Measurements from ENCODE around the gene CFH. TPM values are rescaled to one million over a fixed set of nuclear protein-coding genes. Genes with fewer than 3 reads are reported as not detected.
"Not testable (repeated sequence)": the region's sequence is repeated elsewhere in the genome, so short reads cannot be mapped to it uniquely, and the experiment has no call there.

CFH gene
- not detected for polyA plus RNA-seq (2012; ENCODE audit: missing spikeins)

DNA sequence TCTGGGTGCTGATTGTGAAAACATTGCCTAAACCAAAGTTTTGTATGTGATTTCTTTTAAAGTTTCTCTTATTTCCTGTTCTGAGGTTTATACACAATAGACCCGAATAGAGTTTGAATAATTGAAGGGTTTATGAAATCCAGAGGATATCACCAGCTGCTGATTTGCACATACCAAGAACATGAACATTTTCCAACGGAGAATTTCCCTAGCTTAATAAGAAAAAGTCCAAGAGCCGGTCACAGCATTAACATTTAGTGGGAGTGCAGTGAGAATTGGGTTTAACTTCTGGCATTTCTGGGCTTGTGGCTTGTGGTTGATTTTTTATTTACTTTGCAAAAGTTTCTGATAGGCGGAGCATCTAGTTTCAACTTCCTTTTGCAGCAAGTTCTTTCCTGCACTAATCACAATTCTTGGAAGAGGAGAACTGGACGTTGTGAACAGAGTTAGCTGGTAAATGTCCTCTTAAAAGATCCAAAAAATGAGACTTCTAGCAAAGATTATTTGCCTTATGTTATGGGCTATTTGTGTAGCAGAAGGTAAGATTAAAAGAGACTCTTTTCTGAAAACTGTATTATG, at the start of gene CFH:
TSS of gene CFH (plus strand) at position 407 of the 579 bp plus-strand sequence. CDS start at position 482, 75 bp downstream.
- DNase-seq (ENCODE audit: insufficient read length): no peak
- FAIRE-seq: no peak
- TF ChIP-seq POLR2AphosphoS5 (IDR thresholded peaks at IDR 0.05; ENCODE audit: low read depth, low read length): no peak
- no peak for TF ChIP-seq POLR2A (IDR thresholded peaks at IDR 0.05; ENCODE audit: low read depth, low read length)
- TF ChIP-seq TAF1 (IDR thresholded peaks at IDR 0.05; ENCODE audit: borderline replicate concordance, low read depth, low read length): no peak

DNA sequence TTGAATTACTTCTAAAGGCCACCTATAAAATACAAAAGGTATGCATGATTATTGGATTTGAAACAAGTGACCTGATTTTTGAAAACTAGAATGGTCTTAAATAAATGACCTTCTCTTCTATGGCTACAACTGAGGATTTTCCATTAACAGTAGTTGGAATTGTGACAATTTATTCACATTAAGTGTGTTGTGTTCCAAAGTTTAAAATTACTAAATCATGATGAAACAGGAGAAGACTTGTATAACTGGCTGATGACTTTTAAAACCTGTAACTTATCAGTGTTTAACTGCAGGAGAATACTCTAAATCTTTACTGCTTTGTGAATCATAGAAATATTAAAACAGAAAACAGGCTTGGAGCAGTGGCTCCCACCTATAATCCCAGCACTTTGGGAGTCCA, 48.2 kb upstream of the CFH start:
- TF ChIP-seq POLR2AphosphoS5 (IDR thresholded peaks at IDR 0.05; ENCODE audit: low read depth, low read length): no peak
- no peak for TF ChIP-seq TAF1 (IDR thresholded peaks at IDR 0.05; ENCODE audit: borderline replicate concordance, low read depth, low read length)
- no peak for TF ChIP-seq POLR2A (IDR thresholded peaks at IDR 0.05; ENCODE audit: low read depth, low read length)
- FAIRE-seq (no peak), DNase-seq (ENCODE audit: insufficient read length) (no peak)

DNA sequence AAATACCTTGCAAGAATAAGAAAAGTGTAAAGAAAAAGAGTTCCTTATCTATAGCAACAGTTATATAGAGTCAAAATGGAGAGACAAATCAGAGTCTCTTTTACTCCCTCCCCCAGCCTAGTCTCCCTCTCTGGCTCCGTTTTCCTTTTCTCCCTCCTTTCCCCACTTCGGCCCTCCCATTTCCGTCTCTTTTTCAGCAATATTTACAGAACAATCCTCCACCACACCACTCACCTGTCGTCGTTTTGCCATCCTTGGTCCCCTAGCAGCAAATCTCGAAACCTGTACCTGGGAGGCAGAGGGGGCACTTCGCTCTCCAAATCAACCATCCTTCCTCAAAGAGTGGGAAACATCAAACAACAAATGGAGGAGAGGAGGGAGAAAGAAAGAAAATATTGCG, 43.9 kb upstream of the CFH start:
- FAIRE-seq (no peak), DNase-seq (ENCODE audit: insufficient read length) (no peak)

DNA sequence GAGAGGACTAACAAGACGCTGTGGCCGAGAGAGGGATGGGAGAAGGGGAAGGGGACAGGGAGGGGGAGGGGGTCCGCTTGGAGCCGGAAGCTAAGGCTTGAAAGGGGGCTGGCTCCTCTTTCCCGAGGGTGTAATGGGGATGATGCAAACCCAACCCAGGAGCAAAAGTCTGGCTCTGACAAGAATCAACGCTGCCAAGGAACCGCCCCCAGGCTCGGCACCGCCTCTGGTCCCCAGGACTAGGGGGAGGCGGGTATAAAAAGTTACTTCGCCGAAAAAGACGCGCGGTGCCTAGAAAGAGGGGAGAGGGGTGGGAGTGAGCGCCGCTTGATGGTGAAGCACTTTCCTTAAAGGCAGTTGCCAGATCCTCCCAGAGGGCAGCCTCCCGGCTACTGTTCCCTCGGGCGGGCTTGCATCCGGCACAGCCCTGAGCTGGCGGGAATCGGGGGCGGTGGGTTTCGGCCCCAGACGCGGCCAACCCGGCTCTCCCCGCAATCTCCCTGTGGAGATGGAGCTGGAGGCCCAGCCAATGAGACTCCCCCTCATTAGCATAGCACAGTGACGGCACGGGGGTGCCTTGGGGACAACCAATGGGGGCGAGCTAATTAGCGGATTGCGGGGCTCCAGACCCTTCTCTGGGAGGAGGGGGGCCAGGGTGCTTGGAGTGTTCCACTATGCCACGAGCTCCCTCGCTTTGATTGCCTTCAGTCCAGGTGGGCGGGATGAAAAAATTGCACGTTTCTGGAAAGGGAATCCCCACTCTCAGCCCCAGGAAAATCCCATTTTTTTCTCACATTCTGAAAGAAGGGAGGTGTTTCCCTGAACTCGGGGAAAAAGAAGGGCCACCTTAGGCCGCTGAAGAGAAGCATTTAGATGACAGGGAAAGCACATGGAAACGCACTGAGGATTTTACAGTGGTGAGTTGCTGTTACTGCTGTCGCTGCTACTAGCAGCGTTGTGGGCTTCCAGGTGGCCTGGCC, 43.2 kb upstream of the CFH start, which contains the start of gene KCNT2:
TSS of gene KCNT2 (minus strand) at position 51 of the 980 bp plus-strand sequence. CDS start 131 bp downstream, outside the sequence.
- TF ChIP-seq TAF1 (IDR thresholded peaks at IDR 0.05; ENCODE audit: borderline replicate concordance, low read depth, low read length): no peak
- no peak for TF ChIP-seq POLR2A (IDR thresholded peaks at IDR 0.05; ENCODE audit: low read depth, low read length)
- no peak for TF ChIP-seq POLR2AphosphoS5 (IDR thresholded peaks at IDR 0.05; ENCODE audit: low read depth, low read length)
- DNase-seq (ENCODE audit: insufficient read length) (no peak), FAIRE-seq (no peak)

More for the DNA sequence above, 43.9 kb upstream of the CFH start:
- TF ChIP-seq POLR2A (IDR thresholded peaks at IDR 0.05; ENCODE audit: low read depth, low read length) (no peak), TAF1 (IDR thresholded peaks at IDR 0.05; ENCODE audit: borderline replicate concordance, low read depth, low read length) (no peak), POLR2AphosphoS5 (IDR thresholded peaks at IDR 0.05; ENCODE audit: low read depth, low read length) (no peak)

DNA sequence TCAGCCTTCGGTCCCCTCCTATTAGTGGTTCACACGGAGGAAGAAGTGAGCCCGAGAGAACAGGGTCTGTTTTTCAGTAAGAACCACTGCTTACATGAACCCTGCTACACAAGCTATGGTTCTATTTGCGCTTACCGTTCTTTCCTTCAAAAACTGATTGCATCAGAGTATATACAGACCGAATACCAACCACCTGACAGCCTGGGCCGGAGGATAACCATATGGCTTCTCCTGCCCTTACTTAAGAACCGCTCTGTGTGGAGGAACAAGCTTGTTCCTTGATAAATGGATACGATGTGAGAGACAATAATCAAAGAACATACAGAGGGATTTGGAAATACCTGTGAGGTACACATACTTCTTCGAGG, 42.5 kb upstream of the CFH start:
- TF ChIP-seq TAF1 (IDR thresholded peaks at IDR 0.05; ENCODE audit: borderline replicate concordance, low read depth, low read length) (no peak), POLR2AphosphoS5 (IDR thresholded peaks at IDR 0.05; ENCODE audit: low read depth, low read length) (no peak), POLR2A (IDR thresholded peaks at IDR 0.05; ENCODE audit: low read depth, low read length) (no peak)
- FAIRE-seq (no peak), DNase-seq (ENCODE audit: insufficient read length) (no peak)

DNA sequence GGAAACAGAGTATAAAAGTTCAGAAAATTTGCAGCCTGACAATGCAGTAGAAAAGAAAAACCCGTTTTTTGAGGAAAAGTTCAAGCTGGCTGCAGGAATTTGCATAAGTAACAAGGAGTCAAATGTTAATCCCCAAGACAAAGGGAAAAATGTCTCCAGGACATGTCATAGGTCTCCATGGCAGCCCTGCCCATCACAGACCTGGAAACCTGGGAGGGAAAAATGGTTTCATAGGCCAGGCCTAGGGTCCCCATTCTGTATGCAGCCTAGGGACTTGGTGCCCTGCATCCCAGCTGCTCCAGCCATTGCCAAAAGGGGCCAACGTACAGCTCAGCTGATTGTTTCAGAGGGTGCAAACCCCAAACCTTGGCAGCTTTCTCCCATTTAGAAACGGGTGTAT, 40.0 kb upstream of the CFH start:
- no peak for TF ChIP-seq POLR2AphosphoS5 (IDR thresholded peaks at IDR 0.05; ENCODE audit: low read depth, low read length)
- TF ChIP-seq TAF1 (IDR thresholded peaks at IDR 0.05; ENCODE audit: borderline replicate concordance, low read depth, low read length): no peak
- TF ChIP-seq POLR2A (IDR thresholded peaks at IDR 0.05; ENCODE audit: low read depth, low read length): no peak
- DNase-seq (ENCODE audit: insufficient read length) (no peak), FAIRE-seq (no peak)

DNA sequence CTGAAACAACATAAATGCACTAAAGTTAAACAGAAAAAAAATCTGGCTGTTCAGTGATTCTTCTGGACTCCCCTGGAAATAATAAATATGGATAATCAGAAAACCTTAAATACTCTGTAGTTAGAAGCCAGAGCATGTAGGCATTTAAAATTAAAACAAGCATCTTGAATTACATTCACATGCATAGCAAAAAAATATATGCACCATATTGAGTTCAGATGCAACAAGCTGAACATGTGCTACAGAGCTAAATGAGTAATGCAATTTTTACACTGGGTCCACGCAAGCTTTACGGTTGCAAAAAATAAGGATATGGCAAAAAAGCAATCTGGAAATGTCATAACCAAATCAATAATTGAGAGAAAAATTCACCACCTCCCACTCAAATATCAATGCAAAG, 32.1 kb upstream of the CFH start:
- FAIRE-seq: no peak
- TF ChIP-seq TAF1 (IDR thresholded peaks at IDR 0.05; ENCODE audit: borderline replicate concordance, low read depth, low read length) (no peak), POLR2A (IDR thresholded peaks at IDR 0.05; ENCODE audit: low read depth, low read length) (no peak), POLR2AphosphoS5 (IDR thresholded peaks at IDR 0.05; ENCODE audit: low read depth, low read length) (no peak)
- DNase-seq (ENCODE audit: insufficient read length): no peak

DNA sequence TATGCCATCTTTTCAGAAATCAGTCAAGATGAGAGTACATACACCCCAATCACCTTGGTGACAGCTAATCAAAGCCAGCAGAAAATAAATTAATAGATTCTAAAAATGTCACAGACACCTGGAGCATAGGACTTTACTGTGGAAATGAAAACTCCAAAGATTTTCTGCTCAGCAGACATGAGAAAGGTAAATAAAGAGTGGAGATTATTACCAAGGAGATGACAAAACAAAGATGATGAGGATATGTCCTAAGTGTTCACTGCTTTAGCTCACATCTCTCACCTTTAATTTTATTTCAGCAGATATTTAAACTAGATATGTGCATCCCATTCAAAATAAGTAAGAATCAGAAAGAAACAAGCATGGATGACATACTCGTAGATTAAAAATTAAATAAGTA, 28.8 kb upstream of the CFH start:
- DNase-seq (ENCODE audit: insufficient read length) (no peak), FAIRE-seq (no peak)
- no peak for TF ChIP-seq TAF1 (IDR thresholded peaks at IDR 0.05; ENCODE audit: borderline replicate concordance, low read depth, low read length)
- no peak for TF ChIP-seq POLR2AphosphoS5 (IDR thresholded peaks at IDR 0.05; ENCODE audit: low read depth, low read length)
- no peak for TF ChIP-seq POLR2A (IDR thresholded peaks at IDR 0.05; ENCODE audit: low read depth, low read length)

DNA sequence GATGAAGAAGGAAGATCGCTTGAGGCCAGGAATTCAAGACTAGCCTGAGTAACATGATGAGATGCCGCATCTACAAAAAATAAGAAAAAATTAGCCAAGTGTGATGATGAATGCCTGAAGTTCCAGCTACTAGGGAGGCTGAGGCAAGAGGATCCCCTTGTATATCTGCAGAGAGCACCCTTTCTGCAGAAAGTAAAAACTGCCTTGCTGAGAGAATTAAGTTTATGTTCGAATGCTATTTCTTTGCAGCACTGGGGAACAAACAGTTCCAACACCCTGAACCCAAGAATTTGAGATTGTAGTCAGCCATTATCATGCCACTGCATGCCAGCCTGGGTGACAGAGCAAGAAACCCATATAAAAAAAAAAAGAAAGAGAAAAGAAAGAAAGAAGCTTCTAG, 23.0 kb upstream of the CFH start:
- FAIRE-seq (no peak), DNase-seq (ENCODE audit: insufficient read length) (no peak)
- TF ChIP-seq TAF1 (IDR thresholded peaks at IDR 0.05; ENCODE audit: borderline replicate concordance, low read depth, low read length): no peak
- TF ChIP-seq POLR2AphosphoS5 (IDR thresholded peaks at IDR 0.05; ENCODE audit: low read depth, low read length): no peak
- TF ChIP-seq POLR2A (IDR thresholded peaks at IDR 0.05; ENCODE audit: low read depth, low read length): no peak

DNA sequence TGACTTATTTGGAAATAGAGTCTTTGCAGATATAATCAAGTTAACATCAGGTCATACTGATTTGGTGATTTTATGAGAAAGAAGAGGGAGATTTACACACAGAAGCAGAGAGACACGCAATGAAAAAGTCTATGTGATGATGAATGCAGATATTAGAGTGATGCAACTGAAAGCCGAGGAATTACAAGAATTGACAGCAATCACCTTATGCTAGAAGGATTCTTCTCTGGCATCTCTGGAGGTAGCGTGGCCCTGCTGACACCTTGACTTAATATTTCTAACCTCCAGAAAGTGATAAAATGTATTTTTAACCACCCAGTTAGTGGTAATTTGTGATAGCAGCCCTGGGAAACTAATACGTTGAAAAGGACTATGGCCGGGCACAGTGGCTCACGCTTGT, 14.2 kb upstream of the CFH start:
- TF ChIP-seq POLR2AphosphoS5 (IDR thresholded peaks at IDR 0.05; ENCODE audit: low read depth, low read length) (no peak), TAF1 (IDR thresholded peaks at IDR 0.05; ENCODE audit: borderline replicate concordance, low read depth, low read length) (no peak), POLR2A (IDR thresholded peaks at IDR 0.05; ENCODE audit: low read depth, low read length) (no peak)
- FAIRE-seq (no peak), DNase-seq (ENCODE audit: insufficient read length) (no peak)

DNA sequence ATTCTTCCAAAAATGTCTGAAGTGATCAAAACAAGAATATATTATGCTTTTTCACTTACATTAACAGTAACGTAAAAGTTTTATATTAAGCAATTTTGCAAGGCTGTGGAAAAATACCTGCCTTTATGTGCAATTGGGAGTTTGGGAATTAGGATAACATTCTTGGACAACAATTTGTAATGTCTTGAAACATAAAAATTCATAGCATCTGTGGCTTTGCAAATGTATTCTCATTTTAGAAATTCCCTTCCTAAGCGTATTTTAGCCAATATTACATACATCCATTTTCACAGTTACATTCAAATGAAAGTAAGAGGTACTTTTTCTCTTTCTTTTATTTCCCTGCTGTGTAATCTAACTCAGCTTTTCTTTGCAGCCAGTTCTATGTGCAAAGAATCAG, 13.4 kb upstream of the CFH start:
- DNase-seq (ENCODE audit: insufficient read length) (no peak), FAIRE-seq (no peak)
- TF ChIP-seq POLR2A (IDR thresholded peaks at IDR 0.05; ENCODE audit: low read depth, low read length): no peak
- no peak for TF ChIP-seq POLR2AphosphoS5 (IDR thresholded peaks at IDR 0.05; ENCODE audit: low read depth, low read length)

DNA sequence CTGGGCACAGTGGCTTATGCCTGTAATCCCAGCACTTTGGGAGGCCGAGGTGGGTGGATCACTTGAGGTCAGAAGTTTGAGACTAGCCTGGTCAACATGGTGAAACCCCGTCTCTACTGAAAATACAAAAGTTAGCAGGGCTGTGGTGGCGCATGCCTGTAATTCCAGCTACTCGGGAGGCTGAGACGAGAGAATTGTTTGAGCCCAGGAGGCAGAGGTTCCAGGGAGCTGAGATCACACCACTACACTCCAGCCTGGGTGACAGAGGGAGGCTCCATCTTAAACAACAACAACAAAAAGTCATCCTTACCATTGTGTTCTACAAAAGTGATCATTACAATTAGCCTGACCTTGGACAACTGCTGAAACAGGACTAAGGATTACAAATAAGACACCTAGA, 12.6 kb upstream of the CFH start:
- DNase-seq (ENCODE audit: insufficient read length); FAIRE-seq: not testable (repeated sequence)

All from GM12892 (cell line).